Activated T-cell treated with anti-CD3 and anti-CD28 coated beads, Interleukin-2, amount 50 U/mL, for 4 hours (primary cell): ENCODE data around the gene CCDC86. TPM values are rescaled to one million over a fixed set of nuclear protein-coding genes. Genes with fewer than 3 reads are reported as not detected.
"Not testable (repeated sequence)": the region's sequence is repeated elsewhere in the genome, so short reads cannot be mapped to it uniquely, and the experiment has no call there.

Experiments
- ATAC-seq, 2 donors: fragments of 200-7000 bp; cut with Tn5 transposase; one replicate each; pipeline ENCODE4 v1.10.0; 2021
- DNase-seq: peaks from one replicate; pipeline ENCODE4 v3.0.0-alpha.2; 2020
- H3K27me3 Mint-ChIP-seq: one replicate; pipeline ENCODE4 v1.8.0; 2021; ENCODE audit warnings: low read depth, mixed read lengths
- H3K36me3 Mint-ChIP-seq: one replicate; pipeline ENCODE4 v1.8.0; 2022; ENCODE audit warnings: mixed read lengths; ENCODE audit not compliant: insufficient read depth
- H3K4me1 Mint-ChIP-seq: one replicate; pipeline ENCODE4 v1.8.0; 2021; ENCODE audit warnings: low read depth, mixed read lengths
- H3K4me3 Mint-ChIP-seq: one replicate; pipeline ENCODE4 v1.8.0; 2021; ENCODE audit warnings: mild to moderate bottlenecking, moderate library complexity, mixed read lengths
- H3K9me3 Mint-ChIP-seq: one replicate; pipeline ENCODE4 v1.8.0; 2021; ENCODE audit warnings: mixed read lengths
- total RNA-seq, 3 donors: library from RNA; stranded (reverse); gene quantifications; one replicate each; pipeline ENCODE4 v1.2.1, GENCODE V29; 2021

CCDC86 gene
- total RNA-seq, 3 donors from 2014 or later: 182 to 218 (median 190) TPM

GRCh38 chr11:60816590-60817157 is 25.2 kb upstream of the CCDC86 start:
- Mint-ChIP-seq H3K4me3 (no peak overlapping the region), H3K4me1 (no peaks in the 10 kb centered on the region), H3K36me3 (no peaks in the 10 kb centered on the region), H3K9me3 (peaks cover 8% of the 10 kb centered on the region), H3K27me3 (peaks cover 3% of the 10 kb centered on the region)
- ATAC-seq (no peak), DNase-seq (no peak)

- no peaks in the 10 kb centered on the region for H3K36me3 Mint-ChIP-seq
- ATAC-seq (no peak), DNase-seq (no peak)
- H3K4me1 Mint-ChIP-seq: no peaks in the 10 kb centered on the region
- H3K4me3 Mint-ChIP-seq: no peak overlapping the region
- H3K27me3 Mint-ChIP-seq: peaks cover 3% of the 10 kb centered on the region
- H3K9me3 Mint-ChIP-seq: peaks cover 8% of the 10 kb centered on the region
These were observed 23.9 kb upstream of the CCDC86 start for GRCh38 chr11:60818057-60818456.

GRCh38 chr11:60821827-60822599 is 19.9 kb upstream of the CCDC86 start:
- Mint-ChIP-seq H3K36me3 (no peaks in the 10 kb centered on the region), H3K4me1 (no peaks in the 10 kb centered on the region), H3K27me3 (no peaks in the 10 kb centered on the region), H3K9me3 (no peaks in the 10 kb centered on the region), H3K4me3 (no peak overlapping the region)
- no peak for ATAC-seq
- DNase-seq: no peak

GRCh38 chr11:60823745-60824306 is 18.1 kb upstream of the CCDC86 start:
- not testable (repeated sequence) for DNase-seq, H3K9me3 Mint-ChIP-seq

GRCh38 chr11:60825118-60825517 is 16.8 kb upstream of the CCDC86 start:
- DNase-seq (no peak), ATAC-seq (no peak)
- no peaks in the 10 kb centered on the region for H3K36me3 Mint-ChIP-seq
- H3K27me3 Mint-ChIP-seq: peaks cover 3% of the 10 kb centered on the region
- no peaks in the 10 kb centered on the region for H3K4me1 Mint-ChIP-seq
- H3K4me3 Mint-ChIP-seq: no peak overlapping the region
- H3K9me3 Mint-ChIP-seq: no peaks in the 10 kb centered on the region

More at GRCh38 chr11:60823745-60824306, 18.1 kb upstream of the CCDC86 start:
- H3K27me3 Mint-ChIP-seq, H3K36me3 Mint-ChIP-seq, H3K4me3 Mint-ChIP-seq, ATAC-seq, H3K4me1 Mint-ChIP-seq: not testable (repeated sequence)

- DNase-seq: no peak
- H3K27me3 Mint-ChIP-seq: peaks cover 3% of the 10 kb centered on the region
- H3K4me1 Mint-ChIP-seq: no peaks in the 10 kb centered on the region
- H3K9me3 Mint-ChIP-seq: no peaks in the 10 kb centered on the region
- no peak for ATAC-seq
- H3K4me3 Mint-ChIP-seq: no peak overlapping the region
- H3K36me3 Mint-ChIP-seq: no peaks in the 10 kb centered on the region
These were observed 16.1 kb upstream of the CCDC86 start for GRCh38 chr11:60825790-60826189.

GRCh38 chr11:60830478-60831142 is 11.3 kb upstream of the CCDC86 start:
- Mint-ChIP-seq H3K4me3 (no peak overlapping the region), H3K4me1 (no peaks in the 10 kb centered on the region), H3K27me3 (peaks cover 3% of the 10 kb centered on the region), H3K36me3 (no peaks in the 10 kb centered on the region), H3K9me3 (no peaks in the 10 kb centered on the region)
- no peak for DNase-seq
- peak in 1 of 2 donors; percentile 83 for ATAC-seq

- peaks cover 3% of the 10 kb centered on the region for H3K27me3 Mint-ChIP-seq
- no peaks in the 10 kb centered on the region for H3K36me3 Mint-ChIP-seq
- H3K4me3 Mint-ChIP-seq: no peak overlapping the region
- ATAC-seq (peak; percentile 89 to 92), DNase-seq (peak; percentile 77)
- H3K9me3 Mint-ChIP-seq: no peaks in the 10 kb centered on the region
- H3K4me1 Mint-ChIP-seq: no peaks in the 10 kb centered on the region
These were observed 10.8 kb upstream of the CCDC86 start for GRCh38 chr11:60831143-60831500.

GRCh38 chr11:60831501-60832079 is 10.3 kb upstream of the CCDC86 start:
- no peak overlapping the region for H3K4me3 Mint-ChIP-seq
- DNase-seq (no peak), ATAC-seq (no peak)
- no peaks in the 10 kb centered on the region for H3K9me3 Mint-ChIP-seq
- H3K27me3 Mint-ChIP-seq: peaks cover 3% of the 10 kb centered on the region
- H3K4me1 Mint-ChIP-seq: no peaks in the 10 kb centered on the region
- no peaks in the 10 kb centered on the region for H3K36me3 Mint-ChIP-seq

GRCh38 chr11:60834742-60835533 is 7.0 kb upstream of the CCDC86 start:
- Mint-ChIP-seq H3K4me3 (no peak overlapping the region), H3K4me1 (no peaks in the 10 kb centered on the region), H3K9me3 (no peaks in the 10 kb centered on the region), H3K36me3 (no peaks in the 10 kb centered on the region), H3K27me3 (no peaks in the 10 kb centered on the region)
- no peak for DNase-seq
- no peak for ATAC-seq

- ATAC-seq (no peak), DNase-seq (no peak)
- Mint-ChIP-seq H3K36me3 (no peaks in the 10 kb centered on the region), H3K4me3 (no peak overlapping the region), H3K27me3 (no peaks in the 10 kb centered on the region), H3K9me3 (no peaks in the 10 kb centered on the region), H3K4me1 (peaks cover 2% of the 10 kb centered on the region)
These were observed 6.4 kb upstream of the CCDC86 start for GRCh38 chr11:60835534-60835846.

GRCh38 chr11:60836866-60837515 is 4.9 kb upstream of the CCDC86 start:
- Mint-ChIP-seq H3K4me3 (no peak overlapping the region), H3K36me3 (no peaks in the 10 kb centered on the region), H3K4me1 (peaks cover 12% of the 10 kb centered on the region), H3K27me3 (no peaks in the 10 kb centered on the region), H3K9me3 (no peaks in the 10 kb centered on the region)
- DNase-seq (no peak), ATAC-seq (no peak)

- ATAC-seq: no peak
- peaks cover 14% of the 10 kb centered on the region for H3K4me1 Mint-ChIP-seq
- H3K27me3 Mint-ChIP-seq: no peaks in the 10 kb centered on the region
- H3K4me3 Mint-ChIP-seq: no peak overlapping the region
- H3K36me3 Mint-ChIP-seq: no peaks in the 10 kb centered on the region
- DNase-seq: no peak
- H3K9me3 Mint-ChIP-seq: no peaks in the 10 kb centered on the region
These were observed 3.8 kb upstream of the CCDC86 start for GRCh38 chr11:60838132-60838531.
